ENCODE results near the gene KIAA1191. TPM values are rescaled to one million over a fixed set of nuclear protein-coding genes. Genes with fewer than 3 reads are reported as not detected.

KIAA1191 gene
- total RNA-seq, 1 donor from 2014 or later, result 61.3 TPM

- H3K27ac Mint-ChIP-seq, result no peak overlapping the region
- peaks cover 10% of the 10 kb centered on the region for H3K4me1 Mint-ChIP-seq (ENCODE audit: low read depth)
- H3K36me3 Mint-ChIP-seq (ENCODE audit: low read depth), result peaks cover 38% of the 10 kb centered on the region
- H3K4me3 Mint-ChIP-seq (ENCODE audit: low read depth), result no peak overlapping the region
- DNase-seq (ENCODE audit: low spot score), result no peak
- no peaks in the 10 kb centered on the region for H3K27me3 Mint-ChIP-seq (ENCODE audit: low read depth)
- no peaks in the 10 kb centered on the region for H3K9me3 Mint-ChIP-seq
- intact Hi-C loops (cut with micrococcal nuclease), result no loop called here
Observed at GRCh38 chr5:176368726-176369125, 7.2 kb upstream of the KIAA1191 start.

- H3K9me3 Mint-ChIP-seq, result no peaks in the 10 kb centered on the region
- peaks cover 31% of the 10 kb centered on the region for H3K36me3 Mint-ChIP-seq (ENCODE audit: low read depth)
- peak overlapping the region; percentile 76 for H3K4me3 Mint-ChIP-seq (ENCODE audit: low read depth)
- no peak for DNase-seq (ENCODE audit: low spot score)
- H3K27ac Mint-ChIP-seq, result peak overlapping the region; percentile 36
- H3K4me1 Mint-ChIP-seq (ENCODE audit: low read depth), result peaks cover 20% of the 10 kb centered on the region
- intact Hi-C loops (cut with micrococcal nuclease), result no loop called here
- H3K27me3 Mint-ChIP-seq (ENCODE audit: low read depth), result no peaks in the 10 kb centered on the region
Observed at GRCh38 chr5:176366232-176366894, 4.8 kb upstream of the KIAA1191 start.

- intact Hi-C loops (cut with micrococcal nuclease), result no loop called here
- no peak within 1 kb of the TSS for H3K27ac Mint-ChIP-seq
- peaks cover 20% of the 10 kb centered on the region for H3K4me1 Mint-ChIP-seq (ENCODE audit: low read depth)
- peaks cover 29% of the 10 kb centered on the region for H3K36me3 Mint-ChIP-seq (ENCODE audit: low read depth)
- no peaks in the 10 kb centered on the region for H3K9me3 Mint-ChIP-seq
- no peaks in the 10 kb centered on the region for H3K27me3 Mint-ChIP-seq (ENCODE audit: low read depth)
- peak within 1 kb of the TSS; percentile 76 for H3K4me3 Mint-ChIP-seq (ENCODE audit: low read depth)
- peak; percentile 30 for DNase-seq (ENCODE audit: low spot score)
Observed at GRCh38 chr5:176365351-176366231, 4.0 kb upstream of the KIAA1191 start, which contains the start of gene ARL10. Gene ARL10 (plus strand): TSS chr5:176365487. CDS start chr5:176365564, 77 bp downstream.

GRCh38 chr5:176364765-176365350, 3.3 kb upstream of the KIAA1191 start:
- no peaks in the 10 kb centered on the region for H3K9me3 Mint-ChIP-seq
- H3K4me3 Mint-ChIP-seq (ENCODE audit: low read depth), result peak overlapping the region; percentile 71
- H3K27me3 Mint-ChIP-seq (ENCODE audit: low read depth), result no peaks in the 10 kb centered on the region
- H3K4me1 Mint-ChIP-seq (ENCODE audit: low read depth), result peaks cover 20% of the 10 kb centered on the region
- DNase-seq (ENCODE audit: low spot score), result no peak
- intact Hi-C loops (cut with micrococcal nuclease), result loop anchor here (5.0 kb wide), 1 partner anchor 172 kb away; the partner anchor contains the start of gene RNF44
- no peak overlapping the region for H3K27ac Mint-ChIP-seq
- H3K36me3 Mint-ChIP-seq (ENCODE audit: low read depth), result peaks cover 26% of the 10 kb centered on the region

- H3K4me1 Mint-ChIP-seq (ENCODE audit: low read depth), result peaks cover 26% of the 10 kb centered on the region
- intact Hi-C loops (cut with micrococcal nuclease), result loop anchor here (5.0 kb wide), 1 partner anchor 175 kb away; the partner anchor contains the start of gene RNF44
- H3K36me3 Mint-ChIP-seq (ENCODE audit: low read depth), result peaks cover 24% of the 10 kb centered on the region
- H3K27ac Mint-ChIP-seq, result peak overlapping the region; percentile 85
- H3K9me3 Mint-ChIP-seq, result no peaks in the 10 kb centered on the region
- no peak for DNase-seq (ENCODE audit: low spot score)
- peak overlapping the region; percentile 92 for H3K4me3 Mint-ChIP-seq (ENCODE audit: low read depth)
- no peaks in the 10 kb centered on the region for H3K27me3 Mint-ChIP-seq (ENCODE audit: low read depth)
Observed at GRCh38 chr5:176362233-176362490, 598 bp upstream of the KIAA1191 start.

GRCh38 chr5:176360894-176361436, 599 bp downstream of the KIAA1191 start:
- peak; percentile 19 for DNase-seq (ENCODE audit: low spot score)
- H3K36me3 Mint-ChIP-seq (ENCODE audit: low read depth), result peaks cover 25% of the 10 kb centered on the region
- no peaks in the 10 kb centered on the region for H3K27me3 Mint-ChIP-seq (ENCODE audit: low read depth)
- H3K27ac Mint-ChIP-seq, result peak overlapping the region; percentile 85
- H3K4me1 Mint-ChIP-seq (ENCODE audit: low read depth), result peaks cover 22% of the 10 kb centered on the region
- intact Hi-C loops (cut with micrococcal nuclease), result loop anchor here (1.0 to 5.0 kb wide), 3 partner anchors 27 to 176 kb away; partner anchors contain the start of genes HIGD2A, NOP16 and RNF44
- H3K9me3 Mint-ChIP-seq, result no peaks in the 10 kb centered on the region
- peak overlapping the region; percentile 92 for H3K4me3 Mint-ChIP-seq (ENCODE audit: low read depth)

GRCh38 chr5:176359658-176360057, 1.9 kb downstream of the KIAA1191 start:
- no peak for DNase-seq (ENCODE audit: low spot score)
- H3K4me3 Mint-ChIP-seq (ENCODE audit: low read depth), result peak overlapping the region; percentile 78
- intact Hi-C loops (cut with micrococcal nuclease), result loop anchor here (2.0 to 5.0 kb wide), 2 partner anchors 125 to 178 kb away; partner anchors contain the start of gene RNF44
- H3K27me3 Mint-ChIP-seq (ENCODE audit: low read depth), result no peaks in the 10 kb centered on the region
- no peaks in the 10 kb centered on the region for H3K9me3 Mint-ChIP-seq
- peak overlapping the region; percentile 21 for H3K27ac Mint-ChIP-seq
- H3K4me1 Mint-ChIP-seq (ENCODE audit: low read depth), result peaks cover 26% of the 10 kb centered on the region
- peaks cover 30% of the 10 kb centered on the region for H3K36me3 Mint-ChIP-seq (ENCODE audit: low read depth)

GRCh38 chr5:176356179-176356566, 5.4 kb downstream of the KIAA1191 start:
- H3K4me3 Mint-ChIP-seq (ENCODE audit: low read depth), result no peak overlapping the region
- no peak for DNase-seq (ENCODE audit: low spot score)
- intact Hi-C loops (cut with micrococcal nuclease), result no loop called here
- no peaks in the 10 kb centered on the region for H3K9me3 Mint-ChIP-seq
- no peak overlapping the region for H3K27ac Mint-ChIP-seq
- no peaks in the 10 kb centered on the region for H3K27me3 Mint-ChIP-seq (ENCODE audit: low read depth)
- H3K36me3 Mint-ChIP-seq (ENCODE audit: low read depth), result peaks cover 61% of the 10 kb centered on the region
- peaks cover 18% of the 10 kb centered on the region for H3K4me1 Mint-ChIP-seq (ENCODE audit: low read depth)

- Mint-ChIP-seq H3K4me1 (ENCODE audit: low read depth) (peaks cover 18% of the 10 kb centered on the region), H3K36me3 (ENCODE audit: low read depth) (peaks cover 65% of the 10 kb centered on the region), H3K27me3 (ENCODE audit: low read depth) (no peaks in the 10 kb centered on the region), H3K4me3 (ENCODE audit: low read depth) (no peak overlapping the region), H3K27ac (no peak overlapping the region), H3K9me3 (no peaks in the 10 kb centered on the region)
- intact Hi-C loops (cut with micrococcal nuclease), result no loop called here
- DNase-seq (ENCODE audit: low spot score), result no peak
Observed at GRCh38 chr5:176355400-176356178, 6.0 kb downstream of the KIAA1191 start.

- intact Hi-C loops (cut with micrococcal nuclease), result no loop called here
- H3K36me3 Mint-ChIP-seq (ENCODE audit: low read depth), result peaks cover 78% of the 10 kb centered on the region
- peaks cover 13% of the 10 kb centered on the region for H3K4me1 Mint-ChIP-seq (ENCODE audit: low read depth)
- no peak overlapping the region for H3K4me3 Mint-ChIP-seq (ENCODE audit: low read depth)
- no peak for DNase-seq (ENCODE audit: low spot score)
- H3K27me3 Mint-ChIP-seq (ENCODE audit: low read depth), result no peaks in the 10 kb centered on the region
- H3K27ac Mint-ChIP-seq, result no peak overlapping the region
- H3K9me3 Mint-ChIP-seq, result no peaks in the 10 kb centered on the region
Observed at GRCh38 chr5:176353533-176353932, 8.0 kb downstream of the KIAA1191 start.

GRCh38 chr5:176352116-176352878, 9.3 kb downstream of the KIAA1191 start:
- no peak overlapping the region for H3K27ac Mint-ChIP-seq
- no peaks in the 10 kb centered on the region for H3K27me3 Mint-ChIP-seq (ENCODE audit: low read depth)
- no peak for DNase-seq (ENCODE audit: low spot score)
- no peak overlapping the region for H3K4me3 Mint-ChIP-seq (ENCODE audit: low read depth)
- peaks cover 7% of the 10 kb centered on the region for H3K4me1 Mint-ChIP-seq (ENCODE audit: low read depth)
- intact Hi-C loops (cut with micrococcal nuclease), result no loop called here
- H3K36me3 Mint-ChIP-seq (ENCODE audit: low read depth), result peaks cover 80% of the 10 kb centered on the region
- no peaks in the 10 kb centered on the region for H3K9me3 Mint-ChIP-seq
